HEK293 (cell line): ENCODE measurements around the gene ZNF10.

Experiments
- GLIS2 ChIP-seq: fragments of 450-650 bp; formaldehyde crosslinking; IDR thresholded peaks from 2 replicates; pipeline ENCODE4 v1.5.1; 2016; ENCODE audit warnings: missing biosample characterization, missing genetic modification characterization
- HOXD13 ChIP-seq: sonication (generic); formaldehyde crosslinking; IDR thresholded peaks from 2 replicates; pipeline ENCODE4 v1.8.0; 2022; ENCODE audit warnings: missing genetic modification reagents, borderline replicate concordance
- IKZF3 ChIP-seq: fragments of 450-650 bp; IDR thresholded peaks from 2 replicates; pipeline ENCODE4 v1.5.0; 2018; ENCODE audit warnings: missing biosample characterization, mild to moderate bottlenecking, missing genetic modification characterization, moderate library complexity
- KLF16 ChIP-seq: fragments of 450-650 bp; formaldehyde crosslinking; IDR thresholded peaks from 2 replicates; pipeline ENCODE4 v1.5.1; 2017; ENCODE audit warnings: missing biosample characterization, missing genetic modification characterization
- KLF8 ChIP-seq: fragments of 450-650 bp; formaldehyde crosslinking; IDR thresholded peaks from 2 replicates; pipeline ENCODE4 v1.5.1; 2016; ENCODE audit warnings: missing biosample characterization, missing genetic modification characterization
- PRDM10 ChIP-seq: fragments of 450-650 bp; formaldehyde crosslinking; IDR thresholded peaks from 2 replicates; pipeline ENCODE4 v1.5.1; 2016; ENCODE audit warnings: missing biosample characterization, missing genetic modification characterization
- SP2 ChIP-seq: fragments of 450-650 bp; formaldehyde crosslinking; IDR thresholded peaks from 2 replicates; pipeline ENCODE4 v1.5.1; 2016; ENCODE audit warnings: missing biosample characterization, missing genetic modification characterization
- ZBTB7A ChIP-seq: fragments of 450-650 bp; formaldehyde crosslinking; IDR thresholded peaks from 2 replicates; pipeline ENCODE4 v1.5.1; 2016; ENCODE audit warnings: low read depth, missing biosample characterization, missing genetic modification characterization
- ZNF114 ChIP-seq: fragments of 450-650 bp; formaldehyde crosslinking; IDR thresholded peaks from 2 replicates; pipeline ENCODE4 v1.5.0; 2017; ENCODE audit warnings: missing biosample characterization, missing genetic modification characterization
- ZNF133 ChIP-seq: fragments of 450-650 bp; formaldehyde crosslinking; IDR thresholded peaks from 2 replicates; pipeline ENCODE4 v1.5.1; 2016; ENCODE audit warnings: missing biosample characterization, missing genetic modification characterization
- ZNF155 ChIP-seq: fragments of 450-650 bp; formaldehyde crosslinking; IDR thresholded peaks from 2 replicates; pipeline ENCODE4 v1.5.1; 2016; ENCODE audit warnings: missing biosample characterization, missing genetic modification characterization
- ZNF157 ChIP-seq: fragments of 450-650 bp; formaldehyde crosslinking; IDR thresholded peaks from 2 replicates; pipeline ENCODE4 v1.5.1; 2016; ENCODE audit warnings: missing biosample characterization, missing genetic modification characterization
- ZNF239 ChIP-seq: fragments of 450-650 bp; formaldehyde crosslinking; IDR thresholded peaks from 2 replicates; pipeline ENCODE4 v1.5.1; 2016; ENCODE audit warnings: missing biosample characterization, missing genetic modification characterization
- ZNF280D ChIP-seq: fragments of 450-650 bp; formaldehyde crosslinking; IDR thresholded peaks from 2 replicates; pipeline ENCODE4 v1.5.1; 2016; ENCODE audit warnings: missing biosample characterization, missing genetic modification characterization
- ZNF324 ChIP-seq: fragments of 450-650 bp; formaldehyde crosslinking; IDR thresholded peaks from 2 replicates; pipeline ENCODE4 v1.5.1; 2016; ENCODE audit warnings: missing biosample characterization, missing genetic modification characterization
- ZNF335 ChIP-seq: fragments of 450-650 bp; formaldehyde crosslinking; conservative IDR thresholded peaks from 2 replicates; pipeline ENCODE4 v1.5.1; 2016; ENCODE audit warnings: missing biosample characterization, missing genetic modification characterization
- ZNF350 ChIP-seq: fragments of 450-650 bp; formaldehyde crosslinking; IDR thresholded peaks from 2 replicates; pipeline ENCODE4 v1.5.0; 2017; ENCODE audit warnings: missing biosample characterization, mild to moderate bottlenecking, missing genetic modification characterization
- ZNF600 ChIP-seq: fragments of 450-650 bp; formaldehyde crosslinking; IDR thresholded peaks from 2 replicates; pipeline ENCODE4 v1.5.1; 2016; ENCODE audit warnings: missing biosample characterization, missing genetic modification characterization
- ZNF626 ChIP-seq: fragments of 450-650 bp; sonication (Bioruptor Pico); formaldehyde crosslinking; IDR thresholded peaks from 2 replicates; pipeline ENCODE4 v1.5.1; 2018; ENCODE audit warnings: missing biosample characterization, missing genetic modification characterization, inconsistent platforms
- ZNF629 ChIP-seq: fragments of 450-650 bp; formaldehyde crosslinking; IDR thresholded peaks from 2 replicates; pipeline ENCODE4 v1.5.1; 2017; ENCODE audit warnings: missing biosample characterization, missing genetic modification characterization
- ZNF704 ChIP-seq: fragments of 450-650 bp; formaldehyde crosslinking; IDR thresholded peaks from 2 replicates; pipeline ENCODE4 v1.5.1; 2016; ENCODE audit warnings: missing biosample characterization, missing genetic modification characterization
- ZNF747 ChIP-seq: fragments of 450-650 bp; formaldehyde crosslinking; IDR thresholded peaks from 2 replicates; pipeline ENCODE4 v1.5.1; 2016; ENCODE audit warnings: missing biosample characterization, missing genetic modification characterization
- ZNF776 ChIP-seq: fragments of 450-650 bp; formaldehyde crosslinking; IDR thresholded peaks from 2 replicates; pipeline ENCODE4 v1.5.0; 2017; ENCODE audit warnings: missing biosample characterization, missing genetic modification characterization, borderline replicate concordance
- TF ChIP-seq, protein P1 (sequence below): fragments of 450-650 bp; formaldehyde crosslinking; IDR thresholded peaks from 2 replicates; pipeline ENCODE4 v1.5.1; 2016; ENCODE audit warnings: missing biosample characterization, missing genetic modification characterization, borderline replicate concordance
- TF ChIP-seq, protein P2 (sequence below): fragments of 450-650 bp; formaldehyde crosslinking; IDR thresholded peaks from 2 replicates; pipeline ENCODE4 v1.5.1; 2016; ENCODE audit warnings: missing biosample characterization, missing genetic modification characterization

Gene ZNF10

DNA sequence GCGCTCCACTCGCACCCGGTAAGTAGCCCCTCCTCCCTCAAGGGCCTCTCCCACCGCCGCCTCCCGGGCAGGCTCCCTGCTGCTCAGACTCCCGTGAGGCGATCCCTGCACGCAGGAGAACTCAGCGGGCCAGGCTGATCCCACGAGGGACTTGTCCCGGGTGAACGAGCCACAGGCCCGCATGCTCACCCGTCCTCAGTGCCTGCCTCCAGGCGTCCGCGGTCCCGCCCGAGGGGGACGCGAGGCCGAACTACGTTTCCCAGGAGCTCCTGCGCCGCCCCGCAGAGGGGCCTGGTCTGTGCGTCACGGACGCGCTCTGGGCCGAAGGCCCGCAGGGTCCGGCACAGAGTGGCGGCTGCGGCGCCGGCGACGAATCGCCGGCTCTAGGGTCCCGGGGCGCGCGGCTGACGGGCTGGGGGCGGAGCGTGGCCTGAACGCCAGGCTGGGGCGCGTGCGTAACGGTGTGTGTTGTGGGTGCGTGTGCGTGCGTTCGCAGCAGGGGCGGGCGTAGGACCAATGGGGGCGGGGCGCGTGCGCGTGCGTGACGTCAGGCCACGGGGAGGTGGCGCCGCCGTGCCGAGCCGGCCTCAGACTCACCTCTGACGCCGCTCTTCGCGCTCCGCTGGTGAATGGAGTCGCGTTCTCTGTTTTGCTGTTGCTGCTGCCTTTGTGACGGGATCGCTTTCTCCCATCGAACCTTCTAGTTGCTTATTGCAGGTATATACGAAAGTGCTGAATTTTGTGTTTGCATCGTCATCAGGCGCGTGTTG lies at the start of gene ZNF10, which contains the start of gene ZNF891 (continued):
- TF ChIP-seq, protein P1, sequence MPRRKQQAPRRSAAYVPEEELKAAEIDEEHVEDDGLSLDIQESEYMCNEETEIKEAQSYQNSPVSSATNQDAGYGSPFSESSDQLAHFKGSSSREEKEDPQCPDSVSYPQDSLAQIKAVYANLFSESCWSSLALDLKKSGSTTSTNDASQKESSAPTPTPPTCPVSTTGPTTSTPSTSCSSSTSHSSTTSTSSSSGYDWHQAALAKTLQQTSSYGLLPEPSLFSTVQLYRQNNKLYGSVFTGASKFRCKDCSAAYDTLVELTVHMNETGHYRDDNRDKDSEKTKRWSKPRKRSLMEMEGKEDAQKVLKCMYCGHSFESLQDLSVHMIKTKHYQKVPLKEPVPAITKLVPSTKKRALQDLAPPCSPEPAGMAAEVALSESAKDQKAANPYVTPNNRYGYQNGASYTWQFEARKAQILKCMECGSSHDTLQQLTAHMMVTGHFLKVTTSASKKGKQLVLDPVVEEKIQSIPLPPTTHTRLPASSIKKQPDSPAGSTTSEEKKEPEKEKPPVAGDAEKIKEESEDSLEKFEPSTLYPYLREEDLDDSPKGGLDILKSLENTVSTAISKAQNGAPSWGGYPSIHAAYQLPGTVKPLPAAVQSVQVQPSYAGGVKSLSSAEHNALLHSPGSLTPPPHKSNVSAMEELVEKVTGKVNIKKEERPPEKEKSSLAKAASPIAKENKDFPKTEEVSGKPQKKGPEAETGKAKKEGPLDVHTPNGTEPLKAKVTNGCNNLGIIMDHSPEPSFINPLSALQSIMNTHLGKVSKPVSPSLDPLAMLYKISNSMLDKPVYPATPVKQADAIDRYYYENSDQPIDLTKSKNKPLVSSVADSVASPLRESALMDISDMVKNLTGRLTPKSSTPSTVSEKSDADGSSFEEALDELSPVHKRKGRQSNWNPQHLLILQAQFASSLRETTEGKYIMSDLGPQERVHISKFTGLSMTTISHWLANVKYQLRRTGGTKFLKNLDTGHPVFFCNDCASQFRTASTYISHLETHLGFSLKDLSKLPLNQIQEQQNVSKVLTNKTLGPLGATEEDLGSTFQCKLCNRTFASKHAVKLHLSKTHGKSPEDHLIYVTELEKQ, result 0 out of 2 replicates have a peak, but pooled peaks have one; percentile 8
- no peak for TF ChIP-seq ZNF704 (tag by site-specific recombination)
- TF ChIP-seq GLIS2, result peak; percentile 92
- no peak for TF ChIP-seq ZNF157
- TF ChIP-seq KLF16, result peak; percentile 68
- 0 out of 2 replicates have a peak, but pooled peaks have one; percentile 27 for TF ChIP-seq ZNF350
- peak; percentile 80; the same call in 1 of the 2 replicates for TF ChIP-seq KLF8 (tag by site-specific recombination)
- TF ChIP-seq ZNF629 (tag by site-specific recombination), result peak; percentile 99
- TF ChIP-seq ZNF600 (tag by site-specific recombination), result peak; percentile 82
- TF ChIP-seq SP2 (tag by site-specific recombination), result peak; percentile 83
- no peak for TF ChIP-seq ZNF114
- TF ChIP-seq IKZF3, result no peak
- no peak for TF ChIP-seq ZNF776 (tag by site-specific recombination)
- TF ChIP-seq, protein P2, sequence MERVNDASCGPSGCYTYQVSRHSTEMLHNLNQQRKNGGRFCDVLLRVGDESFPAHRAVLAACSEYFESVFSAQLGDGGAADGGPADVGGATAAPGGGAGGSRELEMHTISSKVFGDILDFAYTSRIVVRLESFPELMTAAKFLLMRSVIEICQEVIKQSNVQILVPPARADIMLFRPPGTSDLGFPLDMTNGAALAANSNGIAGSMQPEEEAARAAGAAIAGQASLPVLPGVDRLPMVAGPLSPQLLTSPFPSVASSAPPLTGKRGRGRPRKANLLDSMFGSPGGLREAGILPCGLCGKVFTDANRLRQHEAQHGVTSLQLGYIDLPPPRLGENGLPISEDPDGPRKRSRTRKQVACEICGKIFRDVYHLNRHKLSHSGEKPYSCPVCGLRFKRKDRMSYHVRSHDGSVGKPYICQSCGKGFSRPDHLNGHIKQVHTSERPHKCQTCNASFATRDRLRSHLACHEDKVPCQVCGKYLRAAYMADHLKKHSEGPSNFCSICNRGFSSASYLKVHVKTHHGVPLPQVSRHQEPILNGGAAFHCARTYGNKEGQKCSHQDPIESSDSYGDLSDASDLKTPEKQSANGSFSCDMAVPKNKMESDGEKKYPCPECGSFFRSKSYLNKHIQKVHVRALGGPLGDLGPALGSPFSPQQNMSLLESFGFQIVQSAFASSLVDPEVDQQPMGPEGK (tag by site-specific recombination), result peak; percentile 84
- TF ChIP-seq ZNF133 (tag by site-specific recombination), result no peak
- peak; percentile 66; the same call in 1 of the 2 replicates for TF ChIP-seq ZNF626 (tag by site-specific recombination)
- TF ChIP-seq ZBTB7A (tag by site-specific recombination), result peak; percentile 83; the same call in 1 of the 2 replicates
- TF ChIP-seq ZNF335, result peak; percentile 98
- TF ChIP-seq HOXD13 (CRISPR knock-in tag), result no peak
- no peak for TF ChIP-seq ZNF747
- TF ChIP-seq ZNF280D (tag by site-specific recombination), result peak; percentile 92
- no peak; the same call in 1 of the 2 replicates for TF ChIP-seq ZNF324 (tag by site-specific recombination)
- TF ChIP-seq ZNF155 (tag by site-specific recombination), result no peak
- no peak; the same call in 1 of the 2 replicates for TF ChIP-seq PRDM10
- no peak for TF ChIP-seq ZNF239 (tag by site-specific recombination)
